SK-N-SH (cell line): ENCODE data around the gene SH3PXD2A. TPM values are rescaled to one million over a fixed set of nuclear protein-coding genes. Genes with fewer than 3 reads are reported as not detected.
A peak's percentile ranks its signal among the peaks of the same experiment; 100 is the strongest.

ENCODE experiments used
- CTCF ChIA-PET: fragments of 300-600, 350-600 bp; formaldehyde crosslinking; extraction: SDS; loops from one replicate; lab custom pipeline; 2021; lab: Yijun Ruan, JAX
- POLR2A ChIA-PET: fragments of 350-600 bp; sonication (Branson Sonifier 250); formaldehyde crosslinking; extraction: SDS; loops from one replicate; lab custom pipeline; 2020; ENCODE audit warnings: antibody characterized with exemption, inconsistent platforms; lab: Yijun Ruan, JAX
- DNase-seq: peaks from one replicate; pipeline ENCODE4 v3.0.0; 2012
- H2AFZ ChIP-seq: fragments of 200-600 bp; sonication (generic); 2 replicates; pipeline ENCODE4 v1.8.1; 2016; ENCODE audit warnings: antibody characterized with exemption, mild to moderate bottlenecking, low read depth
- H3F3A ChIP-seq: fragments of 200-600 bp; sonication (generic); replicated peaks from 2 replicates; pipeline ENCODE3; 2016; ENCODE audit warnings: antibody characterized with exemption, mild to moderate bottlenecking; ENCODE audit not compliant: insufficient read depth
- H3K27ac ChIP-seq, 2 experiments: fragments of 200-500 bp in 1 of 2; fragments of 200-600 bp in 1 of 2; sonication (Bioruptor generic) in 1 of 2; sonication (generic), shearing (Covaris generic) in 1 of 2; 2 replicates each; pipeline versions ENCODE4 v1.5.1 to v1.6.1; 2014 to 2016; ENCODE audit warnings: low read depth in 2 of 2, inconsistent platforms in 1 of 2, low read length in 1 of 2, mild to moderate bottlenecking in 1 of 2, mixed read lengths in 1 of 2
- H3K27me3 ChIP-seq: fragments of 200-600 bp; sonication (generic), shearing (Covaris generic); 2 replicates; pipeline ENCODE4 v1.6.1; 2016; ENCODE audit warnings: mixed run types; ENCODE audit not compliant: insufficient read depth
- H3K36me3 ChIP-seq, 2 experiments: fragments of 200-500 bp in 1 of 2; fragments of 200-600 bp in 1 of 2; sonication (Bioruptor generic) in 1 of 2; sonication (generic) in 1 of 2; replicated peaks in 1 of 2; 2 replicates each; pipeline versions ENCODE3 to v1.5.1; 2014 to 2016; ENCODE audit warnings: low read length in 1 of 2, mild to moderate bottlenecking in 1 of 2; ENCODE audit not compliant: insufficient read depth in 2 of 2, control insufficient read depth in 1 of 2
- H3K4me1 ChIP-seq, 2 experiments: fragments of 200-500 bp in 1 of 2; fragments of 200-600 bp in 1 of 2; sonication (Bioruptor generic) in 1 of 2; sonication (generic), shearing (Covaris generic) in 1 of 2; 2 replicates each; pipeline versions ENCODE4 v1.5.1 to v1.6.1; 2014 to 2016; ENCODE audit warnings: low read depth in 1 of 2, low read length in 1 of 2, mixed run types in 1 of 2; ENCODE audit not compliant: insufficient read depth in 2 of 2, control insufficient read depth in 1 of 2
- H3K4me2 ChIP-seq: fragments of 200-600 bp; sonication (generic), shearing (Covaris generic); 2 replicates; pipeline ENCODE4 v1.6.1; 2017; ENCODE audit warnings: mixed run types
- H3K4me3 ChIP-seq, 2 experiments: fragments of 200-500 bp in 1 of 2; fragments of 200-600 bp in 1 of 2; sonication (Bioruptor generic) in 1 of 2; sonication (generic), shearing (Covaris generic) in 1 of 2; 2 replicates each; pipeline versions ENCODE4 v1.5.1 to v1.8.1; 2014 to 2016; ENCODE audit warnings: low read depth in 2 of 2, inconsistent platforms in 1 of 2, low read length in 1 of 2, mild to moderate bottlenecking in 1 of 2, mixed read lengths in 1 of 2, moderate library complexity in 1 of 2
- H3K79me2 ChIP-seq: fragments of 200-600 bp; sonication (generic); 2 replicates; pipeline ENCODE4 v1.8.1; 2017; ENCODE audit warnings: mild to moderate bottlenecking; ENCODE audit not compliant: insufficient read depth
- H3K9ac ChIP-seq: fragments of 200-600 bp; sonication (generic); 2 replicates; pipeline ENCODE4 v1.6.1; 2017; ENCODE audit warnings: mixed run types
- H3K9me2 ChIP-seq: fragments of 200-600 bp; sonication (generic); 2 replicates; pipeline ENCODE4 v1.6.1; 2017; ENCODE audit warnings: mixed run types
- H3K9me3 ChIP-seq: fragments of 200-600 bp; sonication (generic); 2 replicates; pipeline ENCODE4 v1.6.1; 2017; ENCODE audit warnings: mixed run types, mild to moderate bottlenecking, moderate library complexity
- H4K20me1 ChIP-seq: fragments of 200-600 bp; sonication (generic); 2 replicates; pipeline ENCODE4 v1.6.1; 2017; ENCODE audit warnings: mild to moderate bottlenecking, mixed run types; ENCODE audit not compliant: insufficient read depth
- EP300 ChIP-seq, 2 experiments: IDR thresholded peaks; 2 replicates each; pipeline versions ENCODE4 v1.4.0 to v1.6.1; 2012; ENCODE audit warnings: borderline replicate concordance in 1 of 2, low read depth in 1 of 2, low read length in 1 of 2
- FOXJ3 ChIP-seq: sonication (generic); formaldehyde crosslinking; IDR thresholded peaks from 2 replicates; pipeline ENCODE4 v1.5.1; 2020; ENCODE audit warnings: mild to moderate bottlenecking, missing genetic modification reagents
- FOXM1 ChIP-seq: IDR thresholded peaks from 2 replicates; pipeline ENCODE4 v1.4.0; 2012; ENCODE audit warnings: low read depth, mild to moderate bottlenecking
- GABPA ChIP-seq: IDR thresholded peaks from 2 replicates; pipeline ENCODE4 v1.4.0; 2012; ENCODE audit warnings: low read depth, mild to moderate bottlenecking
- GATA2 ChIP-seq: sonication (generic); formaldehyde crosslinking; IDR thresholded peaks from 2 replicates; pipeline ENCODE4 v1.5.0; 2020; ENCODE audit warnings: mild to moderate bottlenecking, missing genetic modification reagents
- MAX ChIP-seq: IDR thresholded peaks from 2 replicates; pipeline ENCODE4 v1.4.0; 2012; ENCODE audit warnings: low read depth
- MEF2A ChIP-seq: IDR thresholded peaks from 2 replicates; pipeline ENCODE4 v1.4.0; 2012; ENCODE audit warnings: low read depth, borderline replicate concordance
- MXI1 ChIP-seq: IDR thresholded peaks from 2 replicates; pipeline ENCODE4 v1.6.1; 2012; ENCODE audit warnings: mild to moderate bottlenecking, low read depth, low read length, improper control_type of control experiment
- NRF1 ChIP-seq: IDR thresholded peaks from 2 replicates; pipeline ENCODE4 v1.6.1; 2012; ENCODE audit warnings: low read depth, mild to moderate bottlenecking, low read length
- REST ChIP-seq: IDR thresholded peaks from 2 replicates; pipeline ENCODE4 v1.6.1; 2012; ENCODE audit warnings: mild to moderate bottlenecking, low read depth, low read length, moderate library complexity
- RXRA ChIP-seq: IDR thresholded peaks from 2 replicates; pipeline ENCODE4 v1.4.0; 2012; ENCODE audit warnings: low read depth, mild to moderate bottlenecking, borderline replicate concordance
- SMC3 ChIP-seq: IDR thresholded peaks from 2 replicates; pipeline ENCODE4 v1.6.1; 2012; ENCODE audit warnings: low read depth, low read length, improper control_type of control experiment
- TEAD4 ChIP-seq: IDR thresholded peaks from 2 replicates; pipeline ENCODE4 v1.4.0; 2012; ENCODE audit warnings: mild to moderate bottlenecking, borderline replicate concordance; ENCODE audit not compliant: insufficient read depth
- USF1 ChIP-seq: IDR thresholded peaks from 2 replicates; pipeline ENCODE4 v1.4.0; 2012; ENCODE audit warnings: low read depth, borderline replicate concordance
- USF2 ChIP-seq: fragments of 150-350 bp; IDR thresholded peaks from 2 replicates; pipeline ENCODE4 v1.6.1; 2017; ENCODE audit warnings: antibody characterized with exemption, low read length, low read depth, borderline replicate concordance
- ZBTB33 ChIP-seq: IDR thresholded peaks from 2 replicates; pipeline ENCODE4 v1.4.0; 2012; ENCODE audit warnings: low read depth, borderline replicate concordance
- WGBS: methylation state at CpG from one replicate; pipeline ENCODE4 v1.1.6; 2017; ENCODE audit warnings: low lambda C conversion rate; 5-methylcytosine and 5-hydroxymethylcytosine counted together
- polyA plus RNA-seq, 3 experiments: library from polyadenylated mRNA; depleted of rRNA; stranded (reverse); fragments of >200 nt; gene quantifications; 2 replicates each; pipeline ENCODE4 v1.2.3, GENCODE V29; 2012

Gene SH3PXD2A
- polyA plus RNA-seq, 1 of the 3 experiments (the other 2 are of a cell fraction), result 2.5 TPM

GRCh38 chr10:103823706-103824272 lies 31.6 kb downstream of the SH3PXD2A start (continued):
- no peak for TF ChIP-seq RXRA
- no peak for TF ChIP-seq NRF1
- no peak for TF ChIP-seq USF1
- TF ChIP-seq GABPA, result no peak
- TF ChIP-seq TEAD4, result no peak

- TF ChIP-seq MXI1 (no peak), NRF1 (no peak), GATA2 (CRISPR knock-in tag) (no peak), USF2 (no peak)
- peaks cover 29 to 48% of the 10 kb centered on the region in 2 experiments; a peak in 3 of 4 replicates for H3K4me1 ChIP-seq
- ChIA-PET CTCF (interaction anchor here (0.8 to 2.3 kb wide), 4 partner anchors 25 to 97 kb away, joined by 3 to 7 read pairs (median 4); partner anchors contain the start of gene SH3PXD2A), POLR2A (no interaction called here)
- H3K9me3 ChIP-seq, result no peaks in the 10 kb centered on the region
- DNase-seq, result no peak
- H3K36me3 ChIP-seq, result no peaks in the 10 kb centered on the region
- 0 out of 2 replicates have a peak, but pooled peaks cover 12% of the 10 kb centered on the region for H4K20me1 ChIP-seq
- H3K4me2 ChIP-seq, result no peak overlapping the region
- no peak overlapping the region for H3K9ac ChIP-seq
- WGBS, result 58% methylated on average over 3 of the region's 3 CpGs
- no peak overlapping the region for H3K4me3 ChIP-seq
- H3K79me2 ChIP-seq, result peaks cover 7% of the 10 kb centered on the region; the same call in 1 of the 2 replicates
- no peaks in the 10 kb centered on the region for H3K9me2 ChIP-seq
- H2AFZ ChIP-seq, result no peak overlapping the region
- H3K27me3 ChIP-seq, result no peaks in the 10 kb centered on the region
- peak overlapping the region in 1 of 2 experiments; percentile 24; a peak in 1 of 4 replicates for H3K27ac ChIP-seq
- H3F3A ChIP-seq, result no peaks in the 10 kb centered on the region
These were observed 32.6 kb downstream of the SH3PXD2A start for GRCh38 chr10:103822800-103823199.

GRCh38 chr10:103822107-103822716 lies 33.2 kb downstream of the SH3PXD2A start:
- H3K36me3 ChIP-seq, result no peaks in the 10 kb centered on the region
- H3K4me2 ChIP-seq, result no peak overlapping the region
- peaks cover 29 to 48% of the 10 kb centered on the region in 2 experiments; a peak in 3 of 4 replicates for H3K4me1 ChIP-seq
- no peaks in the 10 kb centered on the region for H3K27me3 ChIP-seq
- ChIA-PET CTCF (interaction anchor here (0.8 to 2.3 kb wide), 5 partner anchors 25 to 101 kb away, joined by 3 to 7 read pairs (median 3); partner anchors contain the start of gene SH3PXD2A), POLR2A (no interaction called here)
- no peak overlapping the region; a peak in 1 of 4 replicates for H3K27ac ChIP-seq
- no peak overlapping the region for H3K9ac ChIP-seq
- H3K9me2 ChIP-seq, result no peaks in the 10 kb centered on the region
- no peaks in the 10 kb centered on the region for H3F3A ChIP-seq
- no peaks in the 10 kb centered on the region for H3K9me3 ChIP-seq
- H4K20me1 ChIP-seq, result 0 out of 2 replicates have a peak, but pooled peaks cover 12% of the 10 kb centered on the region
- no peak for DNase-seq
- H3K79me2 ChIP-seq, result peaks cover 7% of the 10 kb centered on the region; the same call in 1 of the 2 replicates
- WGBS, result 94% methylated on average over 5 of the region's 5 CpGs
- no peak overlapping the region for H3K4me3 ChIP-seq
- H2AFZ ChIP-seq, result no peak overlapping the region
- TF ChIP-seq FOXM1 (no peak), ZBTB33 (no peak), FOXJ3 (CRISPR knock-in tag) (no peak), RXRA (no peak), REST (no peak), MEF2A (no peak), MAX (no peak), EP300 (IDR thresholded peaks at IDR 0.05; ENCODE audit: borderline replicate concordance in 1 of 2, low read depth in 1 of 2, low read length in 1 of 2) (no peak), GABPA (no peak), SMC3 (no peak)
